Stimulated activated CD4-positive, alpha-beta T cell treated with anti-CD3 and anti-CD28 coated beads, Interleukin-12 subunit alpha, Interleukin-12 subunit beta, amount 100 ng/mL, for 48 hours (primary cell): ENCODE measurements around the gene HIC1.
A peak's percentile ranks its signal among the peaks of the same experiment; 100 is the strongest.
"Not testable (repeated sequence)": the region's sequence is repeated elsewhere in the genome, so short reads cannot be mapped to it uniquely, and the experiment has no call there.

Experiments
- DNase-seq, 3 donors: peaks; one replicate each; pipeline ENCODE4 v3.0.0-alpha.2; 2020; ENCODE audit warnings: low read depth in 2 of 3, low spot score in 1 of 3

Gene HIC1, protein sequence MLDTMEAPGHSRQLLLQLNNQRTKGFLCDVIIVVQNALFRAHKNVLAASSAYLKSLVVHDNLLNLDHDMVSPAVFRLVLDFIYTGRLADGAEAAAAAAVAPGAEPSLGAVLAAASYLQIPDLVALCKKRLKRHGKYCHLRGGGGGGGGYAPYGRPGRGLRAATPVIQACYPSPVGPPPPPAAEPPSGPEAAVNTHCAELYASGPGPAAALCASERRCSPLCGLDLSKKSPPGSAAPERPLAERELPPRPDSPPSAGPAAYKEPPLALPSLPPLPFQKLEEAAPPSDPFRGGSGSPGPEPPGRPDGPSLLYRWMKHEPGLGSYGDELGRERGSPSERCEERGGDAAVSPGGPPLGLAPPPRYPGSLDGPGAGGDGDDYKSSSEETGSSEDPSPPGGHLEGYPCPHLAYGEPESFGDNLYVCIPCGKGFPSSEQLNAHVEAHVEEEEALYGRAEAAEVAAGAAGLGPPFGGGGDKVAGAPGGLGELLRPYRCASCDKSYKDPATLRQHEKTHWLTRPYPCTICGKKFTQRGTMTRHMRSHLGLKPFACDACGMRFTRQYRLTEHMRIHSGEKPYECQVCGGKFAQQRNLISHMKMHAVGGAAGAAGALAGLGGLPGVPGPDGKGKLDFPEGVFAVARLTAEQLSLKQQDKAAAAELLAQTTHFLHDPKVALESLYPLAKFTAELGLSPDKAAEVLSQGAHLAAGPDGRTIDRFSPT

DNA sequence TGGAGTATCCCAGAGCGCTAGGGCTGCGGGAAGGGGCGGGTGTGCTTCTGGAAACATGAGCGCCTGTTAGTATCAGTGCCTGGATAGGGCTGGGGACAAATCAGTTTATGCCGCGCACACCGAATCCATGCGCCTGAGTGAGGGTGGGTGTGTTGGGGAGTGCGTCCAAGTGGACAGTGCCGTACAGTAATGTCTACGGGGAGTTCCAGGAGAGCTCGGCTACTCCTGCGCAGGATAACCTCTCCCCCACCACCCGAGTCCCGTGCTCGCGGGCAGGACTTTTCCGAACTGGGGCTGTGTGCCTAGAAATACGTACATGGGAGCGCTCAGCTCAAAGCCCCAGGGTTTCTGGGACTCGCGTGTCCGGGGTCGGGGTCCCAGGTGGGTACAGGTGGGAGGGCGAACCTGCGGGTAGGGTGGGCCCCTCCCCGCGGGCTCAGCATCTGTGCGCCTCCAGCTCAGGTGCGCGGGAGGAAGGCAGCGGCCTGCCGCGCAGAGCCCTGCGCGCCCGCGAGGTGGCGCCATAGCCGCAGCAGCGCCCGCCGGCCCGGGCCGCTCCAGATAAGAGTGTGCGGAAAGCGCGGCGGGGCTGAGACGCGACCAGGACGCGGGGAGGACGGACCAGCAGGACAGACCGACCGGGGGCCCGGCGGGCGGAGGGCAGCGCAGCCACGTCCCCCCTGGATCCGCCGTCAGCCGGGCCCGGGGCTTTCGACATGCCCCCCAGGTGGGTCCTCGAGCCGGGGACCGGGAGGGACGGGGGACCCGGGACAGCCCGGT lies at the start of gene HIC1:
Gene HIC1 (plus strand): TSS at position 592 of the 780 bp plus-strand sequence. CDS start 1,588 bp downstream, outside the sequence.
- peak; percentile 57 to 73 (median 64) for DNase-seq

DNA sequence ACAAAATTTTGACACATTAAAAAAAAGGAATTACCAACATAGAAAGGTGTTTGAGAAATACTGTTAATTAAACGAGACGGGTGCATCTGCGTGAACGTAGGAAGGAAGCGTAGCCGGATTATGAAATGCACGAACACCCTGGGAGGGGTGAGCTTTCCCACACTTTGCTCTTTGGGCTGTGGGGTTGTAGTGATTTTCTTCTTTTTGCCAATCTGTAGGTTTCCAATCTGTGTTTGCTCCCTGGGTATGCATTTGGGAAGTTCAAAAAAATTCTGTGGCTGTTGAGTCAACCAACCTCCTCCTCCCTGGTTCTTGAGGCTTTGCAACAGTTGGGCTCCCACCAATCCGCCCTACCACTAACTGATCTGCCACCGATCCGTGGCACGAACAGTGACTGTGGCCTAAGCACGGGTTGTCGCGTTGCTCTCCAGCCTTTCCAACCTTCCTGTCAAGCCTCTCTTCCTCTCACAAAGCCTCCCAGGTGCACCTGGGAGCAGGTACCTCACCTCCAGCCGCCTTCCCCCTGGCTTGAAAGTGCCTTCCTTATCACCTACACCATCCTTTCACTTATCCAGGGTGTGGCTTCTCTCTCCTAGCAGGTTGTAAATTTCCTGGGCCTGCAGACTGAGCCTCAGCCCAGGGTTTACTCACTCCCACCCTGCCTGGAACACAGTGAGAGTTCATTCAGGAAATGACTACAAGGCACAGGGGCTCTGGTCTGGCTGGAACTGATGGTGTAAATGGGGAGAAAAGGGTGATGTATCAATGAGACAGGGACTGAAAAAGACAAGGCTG lies 46.4 kb upstream of the HIC1 start:
- no peak for DNase-seq

DNA sequence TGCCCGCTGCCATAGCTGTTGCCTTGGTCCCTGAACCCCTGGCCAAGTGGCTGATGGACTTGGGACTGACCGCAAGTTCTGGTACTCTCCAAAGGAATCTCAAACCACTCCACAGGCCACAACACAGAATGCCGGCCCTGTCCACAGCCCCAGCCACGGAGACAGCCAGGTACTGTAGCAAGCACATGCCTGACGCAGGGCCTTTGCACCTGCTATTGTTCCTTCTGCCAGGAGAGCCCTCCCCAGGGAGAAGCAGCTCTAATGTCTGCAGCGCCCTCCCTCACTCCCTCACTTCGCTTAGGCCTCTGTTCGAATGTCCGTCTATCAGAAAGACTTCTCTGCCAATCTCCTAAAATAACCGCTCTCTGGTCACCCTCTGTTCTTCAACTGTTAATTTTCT lies 45.2 kb upstream of the HIC1 start:
- no peak for DNase-seq

DNA sequence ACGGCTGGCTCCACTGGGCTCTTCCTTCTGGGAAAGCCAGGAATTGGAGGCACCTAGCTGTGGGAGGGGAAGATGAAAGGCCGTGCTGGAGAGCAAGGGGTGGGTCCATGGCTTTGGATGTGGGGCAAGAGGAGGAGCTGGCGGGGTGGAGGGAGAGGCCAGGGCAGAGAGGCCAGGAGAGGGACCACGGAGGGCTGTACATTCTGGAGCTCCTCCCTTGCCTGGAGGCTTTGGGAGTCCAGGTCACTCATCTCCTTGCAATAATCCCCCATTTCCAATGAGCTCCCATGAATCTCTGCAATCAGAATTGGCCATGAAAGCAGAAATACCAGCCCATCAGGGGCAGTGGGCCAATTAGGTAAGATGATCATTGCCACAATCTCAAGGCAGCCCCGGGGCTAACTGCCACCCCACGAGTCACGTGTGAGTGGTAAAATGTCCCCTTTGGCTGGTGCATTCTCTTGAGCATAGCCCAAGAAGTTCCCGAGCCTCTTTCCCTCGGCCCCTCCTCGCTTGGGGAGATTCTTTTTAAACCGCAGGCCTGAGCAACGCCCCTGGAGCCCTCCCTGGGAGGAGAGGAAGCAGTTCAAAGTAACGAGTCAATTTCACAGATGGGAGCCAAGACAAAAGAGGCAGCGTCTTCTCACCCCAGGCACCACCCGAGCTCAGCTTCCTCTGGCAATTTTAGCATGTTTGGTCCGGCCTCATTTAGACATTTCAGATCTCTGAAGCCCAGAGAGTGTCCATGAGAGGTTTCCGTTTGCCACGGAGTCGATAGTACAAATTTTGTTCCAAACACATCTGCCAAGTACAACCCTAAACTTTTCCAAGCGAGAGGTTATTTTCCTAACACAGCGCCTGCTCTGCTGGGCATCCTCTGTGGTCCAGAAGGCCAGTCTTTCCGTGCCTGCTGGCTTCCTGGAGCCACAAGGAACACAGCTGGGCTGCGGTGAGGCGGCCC lies 43.2 kb upstream of the HIC1 start:
- no peak for DNase-seq

DNA sequence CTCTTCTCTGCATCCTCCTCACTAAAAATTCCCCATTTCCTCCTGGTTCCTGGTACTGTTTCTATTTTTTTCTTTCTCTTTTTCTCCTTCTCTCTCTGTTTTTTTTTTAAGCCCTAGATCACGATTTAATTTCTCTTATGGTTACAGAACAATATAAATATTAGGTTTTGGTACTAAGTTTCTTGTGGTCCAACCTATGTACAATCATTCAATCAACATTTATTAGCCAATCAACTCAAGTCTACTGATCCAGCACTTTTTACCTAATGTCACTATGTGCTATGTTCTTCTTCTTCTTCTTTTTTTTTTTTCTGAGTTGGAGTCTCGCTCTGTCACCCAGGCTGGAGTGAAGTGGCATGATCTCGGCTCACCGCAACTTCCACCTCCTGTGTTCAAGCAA lies 42.4 kb upstream of the HIC1 start:
- no peak for DNase-seq

DNA sequence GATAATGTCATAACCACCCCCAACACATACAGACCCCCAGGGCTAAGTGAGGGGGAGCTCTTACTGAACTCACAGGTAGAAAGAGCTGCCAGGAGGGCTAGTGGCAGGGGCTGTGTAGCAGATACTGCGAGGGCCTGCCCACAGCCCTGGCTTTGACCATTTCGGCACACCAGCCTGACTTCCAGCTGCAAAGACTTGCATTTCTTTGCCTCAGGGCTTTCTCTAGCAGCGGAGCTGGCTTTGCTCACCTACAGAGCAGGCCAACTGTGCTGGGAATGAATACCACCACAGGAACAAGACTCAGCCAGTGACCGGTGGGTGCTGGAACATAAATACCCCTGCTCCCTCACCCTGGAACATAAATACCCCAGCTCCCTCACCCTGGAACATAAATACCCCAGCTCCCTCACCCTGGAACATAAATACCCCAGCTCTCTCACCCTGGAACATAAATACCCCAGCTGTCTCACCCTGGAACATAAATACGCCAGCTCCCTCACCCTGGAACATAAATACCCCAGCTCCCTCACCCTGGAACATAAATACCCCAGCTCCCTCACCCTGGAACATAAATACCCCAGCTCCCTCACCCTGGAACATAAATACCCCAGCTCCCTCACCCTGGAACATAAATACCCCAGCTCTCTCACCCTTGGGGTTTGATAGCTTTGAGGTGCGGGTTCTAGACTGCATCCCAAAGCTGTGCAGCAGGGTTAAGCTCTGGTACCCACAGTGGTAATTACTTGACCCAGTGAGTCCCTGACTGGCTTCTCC lies 41.5 kb upstream of the HIC1 start:
- DNase-seq = not testable (repeated sequence)

DNA sequence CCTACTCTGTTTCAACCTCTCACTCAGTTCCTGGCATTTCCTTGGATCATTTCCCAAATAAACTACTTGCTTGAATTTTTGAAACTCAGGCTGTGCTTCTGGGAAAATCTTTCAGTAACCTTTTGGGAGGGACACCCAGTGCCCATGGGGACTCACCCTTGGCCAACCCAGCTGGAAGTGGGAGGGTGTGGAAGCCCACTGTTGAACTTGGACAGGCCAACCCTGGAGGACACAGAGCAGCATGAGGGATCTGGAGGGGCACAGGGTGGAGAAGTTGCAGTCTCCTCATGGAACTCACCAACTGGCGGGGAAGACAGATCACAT lies 40.9 kb upstream of the HIC1 start:
- no peak for DNase-seq

DNA sequence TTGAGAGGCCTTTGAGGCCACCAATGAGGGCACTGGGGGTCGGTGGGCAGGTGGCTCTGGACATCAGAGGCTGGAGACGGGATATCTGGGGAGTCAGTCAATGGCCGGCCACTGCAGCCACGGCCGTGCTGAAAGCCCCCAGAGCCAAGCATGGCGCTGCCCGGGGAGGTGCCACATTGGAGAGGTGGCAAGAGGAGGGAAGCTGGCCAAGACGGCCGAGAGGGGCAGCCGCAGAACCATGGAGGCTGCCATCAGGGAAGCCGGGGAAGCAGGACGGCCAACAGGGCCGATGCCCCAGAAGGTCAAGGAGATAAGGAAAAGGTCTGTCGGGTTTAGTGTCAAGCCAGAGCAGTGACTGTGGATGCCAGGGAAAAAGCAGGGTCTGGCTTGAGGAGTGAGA lies 39.6 kb upstream of the HIC1 start:
- no peak for DNase-seq

DNA sequence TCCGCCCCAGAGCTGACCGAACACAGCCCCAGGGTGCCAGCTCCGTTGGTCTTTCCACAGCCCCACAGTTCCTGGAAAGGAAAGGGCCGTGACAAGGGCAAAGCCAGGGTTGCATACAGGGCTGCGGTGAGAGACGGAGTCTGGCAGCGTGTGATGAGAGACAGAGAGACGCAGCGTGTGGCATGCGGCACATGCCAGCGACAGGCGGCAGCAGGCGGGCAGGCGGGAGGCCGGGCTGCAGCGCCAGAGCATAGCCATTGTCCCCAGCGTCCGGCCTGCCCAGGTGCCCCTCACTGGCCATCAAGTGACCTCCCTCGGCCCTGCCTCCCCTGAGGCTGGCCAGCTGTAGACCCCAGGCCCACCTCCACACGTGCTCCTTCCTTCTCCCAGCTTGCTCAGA lies 38.4 kb upstream of the HIC1 start:
- no peak for DNase-seq

DNA sequence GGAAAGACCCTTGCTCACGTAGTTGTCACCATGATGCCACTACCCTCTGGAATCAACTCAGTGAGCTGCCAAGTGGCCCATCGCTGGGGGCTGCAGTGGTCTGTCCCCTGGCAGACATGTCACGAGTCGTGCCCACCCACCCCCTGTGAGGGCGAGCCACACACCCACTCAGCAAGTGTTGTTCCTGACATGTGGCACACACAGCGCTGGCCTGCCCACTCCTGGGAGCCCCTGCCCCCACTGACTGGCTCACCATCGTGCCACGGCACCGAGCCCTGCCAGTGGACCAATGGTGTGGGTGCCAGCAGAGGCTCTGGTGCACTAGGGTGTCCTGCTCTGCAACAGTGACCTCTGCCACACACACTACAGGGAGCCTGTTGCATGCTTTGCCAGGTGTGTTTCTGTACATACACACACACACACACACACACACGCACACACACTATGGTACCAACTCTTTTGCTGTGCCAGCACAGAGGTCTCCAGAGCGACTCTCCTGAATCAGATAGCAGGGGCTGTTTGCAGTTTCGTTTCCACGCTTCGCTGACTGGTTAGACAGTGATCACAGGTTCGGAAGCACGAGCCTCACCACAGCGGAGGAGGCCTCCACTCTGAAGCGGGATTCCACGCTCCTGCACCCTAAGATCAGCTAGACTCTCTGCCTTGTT lies 37.5 kb upstream of the HIC1 start:
- no peak for DNase-seq

DNA sequence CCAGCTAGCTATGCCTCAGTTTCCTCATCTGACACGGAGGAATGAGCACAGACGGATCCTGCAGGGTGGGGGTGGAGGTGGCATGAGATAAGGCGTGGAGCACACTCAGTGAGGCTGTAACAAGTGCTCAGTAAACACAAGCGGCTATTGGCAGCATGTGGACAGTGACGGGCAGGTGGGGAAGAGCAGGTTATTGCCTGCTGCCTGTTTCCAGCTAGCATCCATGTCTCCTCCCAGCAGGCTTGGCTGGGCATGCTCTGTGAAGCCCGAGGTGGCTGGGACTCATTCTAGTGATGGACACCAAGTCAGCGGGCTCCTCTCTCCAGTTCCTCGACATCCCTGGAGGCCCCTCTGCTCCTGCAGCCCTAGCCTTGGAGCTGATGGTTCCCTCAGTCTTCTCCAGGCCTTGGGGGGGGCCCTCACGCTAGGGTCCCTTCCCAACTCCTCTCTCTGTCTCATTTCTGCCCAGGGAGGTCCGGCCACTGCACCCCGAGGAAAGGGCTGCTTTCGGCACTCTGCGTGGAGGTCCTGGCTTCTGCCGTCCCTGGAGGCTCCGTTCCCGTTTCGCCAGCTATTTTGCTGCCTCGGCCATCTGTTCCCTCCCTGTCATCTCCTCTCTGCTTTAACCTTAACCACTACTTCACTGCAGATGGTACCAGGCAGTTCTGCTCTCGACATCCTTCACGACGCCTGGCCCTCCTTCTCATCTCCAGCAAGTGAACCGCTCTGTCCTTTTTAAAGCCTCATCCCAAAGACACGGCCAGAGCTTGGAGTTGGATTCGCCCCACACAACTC lies 36.0 kb upstream of the HIC1 start:
- DNase-seq = no peak

DNA sequence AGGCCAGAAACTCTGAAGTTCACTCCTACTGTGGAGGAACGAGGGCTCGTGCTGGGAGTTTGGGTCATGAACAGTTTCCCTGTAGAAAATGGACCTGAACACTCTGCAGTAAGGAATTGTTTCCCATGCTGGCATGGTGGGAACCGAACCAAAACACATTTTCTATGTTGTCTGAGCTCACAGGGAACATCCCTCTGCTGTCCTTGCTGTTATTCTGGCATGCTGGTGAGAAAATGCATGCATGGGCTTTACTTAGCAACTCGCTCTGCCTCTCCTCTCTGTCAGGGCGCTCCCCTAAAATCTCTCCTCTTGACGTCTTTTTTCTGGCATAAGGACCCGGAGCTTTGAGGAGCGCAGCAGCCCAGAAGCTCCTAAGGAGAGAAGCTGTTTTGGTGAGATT lies 35.2 kb upstream of the HIC1 start:
- DNase-seq = no peak

DNA sequence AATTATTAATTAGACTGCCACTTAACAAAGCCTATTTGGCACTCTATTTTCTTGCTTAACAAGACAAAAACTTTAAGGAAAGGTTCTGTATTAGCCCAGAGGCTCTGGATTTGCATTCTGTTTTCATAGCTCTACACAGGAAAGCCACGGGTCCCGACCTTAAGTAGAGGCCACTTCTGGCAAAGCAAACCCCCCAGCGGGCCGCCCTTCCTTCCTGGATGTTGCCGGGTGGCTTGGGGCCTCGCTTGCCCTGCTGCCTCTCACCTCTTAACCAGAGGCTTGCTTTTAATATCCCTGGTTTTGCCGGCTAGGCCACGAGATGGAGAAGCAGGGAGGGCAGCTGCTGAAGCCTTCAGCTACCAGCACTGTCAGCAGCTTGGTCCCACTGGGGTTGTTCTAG lies 34.2 kb upstream of the HIC1 start:
- DNase-seq = no peak

DNA sequence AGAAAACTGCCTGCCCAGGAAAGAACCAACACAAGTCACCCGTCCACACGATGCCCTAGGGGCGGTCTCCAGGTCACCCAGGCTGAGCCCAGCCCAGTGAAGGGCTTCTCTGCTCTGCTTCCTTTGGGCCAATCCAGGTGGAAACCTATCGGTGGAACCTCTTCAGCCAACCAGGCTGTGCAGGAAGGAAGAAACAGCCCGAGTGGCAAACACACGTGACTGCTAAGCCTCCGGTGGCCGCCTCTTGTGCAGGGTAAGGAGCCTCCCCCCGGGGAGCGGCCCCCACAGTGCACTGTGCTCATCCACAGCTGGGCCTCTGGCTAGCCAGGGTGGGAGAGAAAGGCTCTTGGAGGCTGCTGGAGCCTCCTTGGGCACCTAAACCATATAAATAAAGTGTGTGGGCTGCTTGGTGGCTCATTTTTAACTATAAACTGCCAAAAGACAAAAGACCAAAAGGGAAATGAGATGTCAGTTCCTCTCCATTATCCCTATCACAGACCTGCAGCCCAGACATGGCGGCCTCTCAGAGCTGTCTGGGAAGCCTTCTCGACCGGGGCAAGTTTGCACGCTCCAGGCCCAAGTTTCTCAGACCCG lies 32.2 kb upstream of the HIC1 start:
- no peak for DNase-seq

DNA sequence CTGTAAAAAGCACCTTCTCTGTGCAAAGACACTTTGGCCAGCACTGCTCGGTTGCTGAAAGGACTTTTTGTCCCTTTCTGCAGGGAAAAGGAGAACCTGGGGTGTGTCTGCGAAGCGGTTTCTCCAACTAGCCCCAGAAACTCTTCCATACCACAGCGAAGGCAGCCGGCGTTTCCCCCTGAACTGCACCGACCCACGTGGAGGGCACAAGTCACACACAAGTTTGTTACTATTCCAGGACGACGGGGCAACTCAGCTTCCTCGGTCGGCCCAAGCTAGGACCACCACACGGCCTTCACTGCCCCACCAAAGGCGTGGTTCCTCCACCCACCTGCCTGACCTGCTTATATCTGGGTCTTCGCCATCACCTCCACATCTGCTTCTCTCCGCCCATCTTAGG lies 31.6 kb upstream of the HIC1 start:
- no peak for DNase-seq

DNA sequence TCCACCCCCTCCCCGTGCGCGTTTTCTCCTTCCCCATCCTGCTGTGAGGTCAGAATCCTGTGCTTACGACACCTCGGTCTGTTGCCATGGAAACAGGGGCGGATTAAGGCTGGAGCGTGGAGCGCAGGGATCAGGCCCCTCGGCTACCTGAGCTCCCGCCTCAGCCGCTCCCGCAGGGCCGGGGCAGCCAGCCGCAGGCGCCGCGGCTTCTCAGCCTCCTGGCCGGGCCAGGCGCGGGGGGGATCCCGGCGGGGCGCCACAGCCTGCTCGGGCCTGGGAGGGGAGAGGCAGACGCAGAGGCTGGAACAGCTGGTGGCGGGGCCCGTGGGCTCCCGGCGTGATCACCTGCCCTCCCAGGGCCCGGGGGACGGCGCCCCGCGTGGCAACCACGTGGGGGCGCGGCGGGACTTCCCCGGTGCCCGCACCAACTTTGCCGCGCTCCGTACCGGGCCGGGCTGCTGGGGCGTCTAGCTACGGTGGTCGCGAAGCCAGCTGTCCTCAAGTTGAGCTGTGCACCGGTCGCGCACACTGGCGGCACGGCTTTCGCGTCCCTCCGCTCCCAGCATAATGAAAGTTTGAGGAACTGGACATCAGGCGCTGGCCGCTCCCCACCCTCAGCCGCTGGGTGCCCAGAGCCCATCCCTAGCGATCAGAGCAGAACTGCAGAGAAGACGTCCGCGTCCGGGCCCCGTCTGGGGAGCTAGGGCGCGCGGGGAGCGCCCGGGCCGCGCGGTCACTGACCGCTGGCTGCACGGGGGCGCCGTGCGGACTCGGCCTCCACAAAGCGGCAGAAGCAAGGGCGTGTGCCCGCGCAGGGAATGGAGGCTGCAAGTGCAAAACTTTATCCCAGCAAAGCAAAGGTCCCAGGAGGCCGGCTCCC lies 31.0 kb upstream of the HIC1 start:
- DNase-seq = no peak
